T-helper 9 cell (primary cell): ENCODE data around the gene FTO.

ENCODE experiments used
- DNase-seq: peaks from one replicate; pipeline ENCODE4 v3.0.0-alpha.2; 2020

The FTO gene

DNA sequence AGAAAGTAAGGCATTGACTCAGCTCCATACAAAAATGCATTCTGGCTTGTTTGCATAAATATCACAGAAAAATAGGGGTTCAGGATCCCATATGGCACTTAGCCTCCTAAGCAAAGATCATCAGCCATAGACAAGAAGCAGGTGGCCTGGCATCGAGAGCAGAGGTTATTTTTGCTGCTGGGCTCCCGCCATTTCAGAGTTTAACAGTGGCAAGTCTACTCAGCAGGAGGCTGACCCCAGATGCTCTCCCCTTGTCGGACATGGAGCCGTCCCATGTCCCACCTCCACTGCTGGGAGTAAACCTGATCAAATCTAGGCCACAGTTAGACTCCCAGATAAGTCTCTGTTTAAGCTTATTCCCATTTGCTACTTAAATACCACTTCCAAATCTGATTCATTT, 269.1 kb downstream of the FTO start:
- DNase-seq, result no peak

DNA sequence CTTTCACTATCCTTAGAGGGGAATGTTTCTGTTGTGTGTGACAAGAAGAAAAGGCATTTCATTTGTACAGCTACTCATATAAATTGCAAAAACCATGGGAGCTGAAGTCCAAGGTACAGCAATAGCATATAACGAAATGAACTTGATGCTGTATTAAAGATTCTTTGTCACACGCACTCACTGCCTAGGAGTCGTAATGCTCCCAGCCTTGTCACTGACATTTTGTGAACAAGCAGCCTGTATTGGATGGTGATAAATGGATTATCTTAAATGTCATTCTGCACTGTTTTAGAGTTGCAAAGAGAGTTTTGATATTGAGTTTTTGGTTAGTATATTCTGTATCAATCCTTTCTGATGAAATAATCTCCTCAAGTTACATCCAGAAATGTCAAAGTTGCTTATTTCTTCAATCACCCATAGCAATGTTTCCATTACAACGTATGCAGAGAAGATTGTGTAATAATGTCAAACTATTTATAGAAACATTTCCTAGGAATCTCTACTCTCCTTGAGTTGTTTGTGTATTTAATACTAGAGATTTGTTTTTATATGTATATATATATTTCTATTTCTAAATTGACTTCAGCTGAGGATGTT, 270.6 kb downstream of the FTO start:
- no peak for DNase-seq

- no peak for DNase-seq
Observed at GRCh38 chr16:53980675-53981074, 276.7 kb downstream of the FTO start.

- no peak for DNase-seq
Observed at GRCh38 chr16:53982631-53983042, 278.7 kb downstream of the FTO start.

DNA sequence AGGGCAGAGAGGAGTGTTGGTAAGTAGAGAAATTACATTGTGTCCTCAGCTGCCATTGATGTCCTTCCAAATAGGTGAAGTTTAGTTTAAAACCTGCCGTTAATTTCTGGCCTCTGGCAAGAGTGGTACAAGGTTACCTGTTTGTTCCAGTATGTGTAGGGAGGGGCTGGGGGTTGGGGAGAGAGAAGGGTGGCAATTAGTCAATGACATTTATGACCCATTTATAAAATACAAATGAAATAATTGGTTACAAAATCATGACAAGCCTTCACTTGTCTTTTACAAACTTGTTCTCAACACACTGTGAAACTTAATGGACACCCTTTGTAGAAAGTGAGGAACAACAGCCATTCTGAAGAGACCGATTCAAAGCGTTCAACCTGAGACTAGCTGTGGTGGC, 281.0 kb downstream of the FTO start:
- DNase-seq, result no peak

- no peak for DNase-seq
Observed at GRCh38 chr16:53985861-53986260, 281.9 kb downstream of the FTO start.

- no peak for DNase-seq
Observed at GRCh38 chr16:53986793-53987192, 282.8 kb downstream of the FTO start.

DNA sequence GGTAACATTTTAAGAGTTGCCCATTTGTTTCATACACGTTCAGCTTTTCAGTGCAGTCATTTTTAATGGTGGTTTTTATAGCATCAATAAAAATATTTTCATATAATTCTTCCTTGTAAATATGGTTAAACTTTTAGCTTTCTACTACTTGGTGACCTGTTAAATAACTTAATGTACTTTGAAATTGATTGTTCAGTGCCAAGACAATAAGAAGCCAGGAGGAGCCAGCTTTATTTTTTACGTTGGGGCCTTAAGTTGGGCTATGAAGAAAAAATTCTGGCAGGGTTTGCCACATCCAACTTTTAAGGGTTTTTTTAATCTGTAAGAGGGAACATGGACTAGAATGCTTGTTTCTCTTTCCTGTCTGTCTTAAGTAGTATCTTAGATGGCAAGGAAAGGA, 284.2 kb downstream of the FTO start:
- DNase-seq, result no peak

- DNase-seq, result no peak
Observed at GRCh38 chr16:53989597-53989996, 285.6 kb downstream of the FTO start.

GRCh38 chr16:53991754-53992378, 287.9 kb downstream of the FTO start:
- DNase-seq, result no peak

- DNase-seq, result no peak
Observed at GRCh38 chr16:53995378-53995777, 291.4 kb downstream of the FTO start.

GRCh38 chr16:53996961-53997360, 293.0 kb downstream of the FTO start:
- DNase-seq, result no peak

GRCh38 chr16:53998024-53998810, 294.3 kb downstream of the FTO start:
- no peak for DNase-seq

DNA sequence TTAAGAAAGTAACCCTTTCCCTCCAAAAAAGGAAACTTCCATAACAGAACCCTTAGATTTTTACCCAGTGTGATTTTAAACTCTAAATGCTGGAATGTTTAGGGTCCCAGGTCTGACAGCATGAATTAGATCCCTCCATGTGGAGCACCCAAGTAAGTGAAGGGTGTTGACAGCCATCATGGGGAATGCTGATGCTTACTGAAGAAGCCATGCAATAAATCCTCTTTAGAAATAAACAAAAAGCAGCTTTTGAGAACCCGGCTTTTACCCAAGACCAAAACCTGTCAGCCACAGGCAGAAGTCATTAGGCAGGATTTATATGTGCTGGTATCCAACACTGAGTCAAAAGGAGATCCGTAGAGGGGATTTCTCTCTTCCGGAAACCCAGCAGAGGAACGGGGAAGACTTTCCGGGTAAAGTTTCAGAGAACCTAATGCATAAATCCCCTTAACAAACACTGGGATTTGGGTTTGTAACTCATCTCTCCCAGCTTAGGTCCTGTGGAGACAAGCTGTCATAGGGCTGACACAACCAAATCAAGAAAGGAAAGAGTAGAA, 295.1 kb downstream of the FTO start:
- DNase-seq, result no peak

GRCh38 chr16:53999841-54000240, 295.9 kb downstream of the FTO start:
- DNase-seq, result no peak

- no peak for DNase-seq
Observed at GRCh38 chr16:54000361-54000760, 296.4 kb downstream of the FTO start.

- DNase-seq, result no peak
Observed at GRCh38 chr16:54006693-54007092, 302.7 kb downstream of the FTO start.

GRCh38 chr16:54007504-54007903, 303.5 kb downstream of the FTO start:
- DNase-seq, result no peak

- no peak for DNase-seq
Observed at GRCh38 chr16:54009464-54010176, 305.7 kb downstream of the FTO start.

DNA sequence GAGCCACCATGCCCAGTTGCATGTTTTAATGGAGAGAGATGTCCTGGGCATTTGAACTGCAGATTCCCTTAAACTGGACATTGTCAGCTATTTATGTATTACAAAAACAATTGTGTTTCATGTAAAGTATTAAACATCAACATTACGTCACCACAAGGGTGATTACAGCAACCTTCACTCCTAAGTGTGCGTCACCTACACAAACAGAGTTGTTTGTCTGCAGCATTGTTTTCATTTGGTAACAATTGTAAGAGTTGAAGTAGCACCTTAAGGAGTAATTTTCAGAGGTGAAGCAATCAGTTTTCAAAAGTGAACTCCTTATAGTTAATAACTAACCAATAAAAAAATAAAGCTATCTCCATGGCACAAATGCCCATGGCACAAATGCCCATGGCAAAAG, 311.2 kb downstream of the FTO start:
- no peak for DNase-seq

DNA sequence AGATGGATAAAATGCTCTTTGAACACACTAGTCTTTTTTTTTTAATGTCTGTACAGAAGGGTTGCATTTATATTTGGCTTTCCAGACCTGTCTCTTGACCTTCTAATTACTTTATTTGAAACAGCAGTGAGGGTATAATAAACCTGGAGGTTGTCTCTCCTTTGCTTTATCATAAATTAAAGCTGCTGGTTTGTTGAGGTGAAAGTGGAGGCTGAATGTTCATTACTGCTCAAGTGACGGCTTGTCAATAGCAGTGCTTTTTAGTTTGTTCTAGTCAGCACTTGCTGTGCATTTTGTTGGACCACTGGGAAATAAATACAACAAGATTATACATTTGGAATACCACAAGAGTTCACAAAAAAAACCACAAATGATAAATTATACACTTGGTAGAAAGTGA, 318.4 kb downstream of the FTO start:
- DNase-seq, result no peak

DNA sequence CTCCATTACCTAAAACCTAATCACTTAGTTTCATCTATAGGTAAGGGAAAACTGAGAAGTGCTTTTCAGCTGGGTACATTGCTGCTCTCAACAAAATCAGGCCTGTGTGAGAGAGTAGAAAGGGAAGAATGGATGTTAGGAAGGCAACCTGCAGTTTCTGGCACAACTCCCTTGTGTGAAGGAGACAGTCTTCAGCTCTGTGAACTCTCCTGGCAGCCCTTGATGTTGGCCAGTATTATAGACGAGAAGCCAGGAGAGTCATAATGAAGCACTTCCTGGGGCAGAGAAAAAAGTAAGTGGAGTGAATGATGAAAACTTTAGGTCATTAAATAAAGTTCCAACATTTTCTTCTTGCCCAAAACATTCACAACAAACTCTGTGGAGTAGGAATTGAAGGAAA, 322.5 kb downstream of the FTO start:
- DNase-seq, result no peak

GRCh38 chr16:54027062-54027461, 323.1 kb downstream of the FTO start:
- DNase-seq, result no peak
